Neural progenitor cell (in vitro differentiated cells): Measurements from ENCODE around the gene LMCD1.

Experiments
- EZH2 ChIP-seq: fragments of 200-600 bp; sonication (generic); IDR thresholded peaks from 2 replicates; pipeline ENCODE4 v1.6.1; 2017; ENCODE audit warnings: antibody characterized with exemption, mild to moderate bottlenecking, moderate library complexity
- EZH2phosphoT487 ChIP-seq: fragments of 200-600 bp; sonication (generic); IDR thresholded peaks from 2 replicates; pipeline ENCODE4 v1.6.1; 2017; ENCODE audit warnings: antibody characterized with exemption
- TF ChIP-seq, protein P1 (sequence below): fragments of 200-600 bp; sonication (generic); IDR thresholded peaks from 2 replicates; pipeline ENCODE4 v1.5.1; 2017; ENCODE audit warnings: antibody characterized with exemption, mild to moderate bottlenecking

DNA sequence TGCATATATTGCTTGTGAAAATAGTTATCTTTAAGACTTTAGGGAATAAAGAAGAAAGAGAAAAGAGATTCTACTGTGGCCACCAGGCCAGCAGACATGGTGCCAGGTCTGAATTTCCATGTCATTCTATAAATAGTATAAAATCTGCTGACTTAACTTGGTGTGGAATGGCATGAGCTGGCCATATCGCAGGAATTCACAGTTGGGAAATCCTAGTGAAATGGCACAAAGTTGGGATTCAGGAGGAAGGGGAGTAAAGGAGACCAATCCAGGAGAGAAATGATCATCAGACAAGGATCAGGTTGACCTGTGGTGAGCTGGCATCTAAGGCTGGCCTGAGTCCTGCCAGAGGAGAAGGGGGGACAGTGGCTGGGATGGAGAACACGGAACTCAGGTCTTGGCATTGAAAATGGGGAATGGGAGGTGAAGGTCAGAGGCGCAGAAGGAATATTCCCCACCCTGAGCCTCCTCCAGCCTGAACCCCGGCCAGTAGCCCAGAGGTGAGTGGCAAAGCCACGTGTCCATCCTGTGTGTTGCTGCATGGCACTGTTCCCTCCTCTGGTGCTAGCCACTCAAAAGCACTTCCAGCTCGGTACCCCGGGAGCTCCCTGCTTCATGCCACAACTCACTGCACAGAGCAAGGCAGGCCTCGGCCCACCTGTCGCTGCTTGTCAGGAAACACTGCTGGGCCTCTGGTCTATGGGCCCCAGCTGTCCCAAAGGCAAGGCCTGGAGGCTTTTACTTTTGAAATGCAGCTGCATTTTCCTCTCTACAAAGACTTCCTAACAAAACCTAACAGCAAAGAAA is 91.6 kb downstream of the LMCD1 start:
- TF ChIP-seq EZH2 (no peak), EZH2phosphoT487 (no peak)
- TF ChIP-seq, protein P1, sequence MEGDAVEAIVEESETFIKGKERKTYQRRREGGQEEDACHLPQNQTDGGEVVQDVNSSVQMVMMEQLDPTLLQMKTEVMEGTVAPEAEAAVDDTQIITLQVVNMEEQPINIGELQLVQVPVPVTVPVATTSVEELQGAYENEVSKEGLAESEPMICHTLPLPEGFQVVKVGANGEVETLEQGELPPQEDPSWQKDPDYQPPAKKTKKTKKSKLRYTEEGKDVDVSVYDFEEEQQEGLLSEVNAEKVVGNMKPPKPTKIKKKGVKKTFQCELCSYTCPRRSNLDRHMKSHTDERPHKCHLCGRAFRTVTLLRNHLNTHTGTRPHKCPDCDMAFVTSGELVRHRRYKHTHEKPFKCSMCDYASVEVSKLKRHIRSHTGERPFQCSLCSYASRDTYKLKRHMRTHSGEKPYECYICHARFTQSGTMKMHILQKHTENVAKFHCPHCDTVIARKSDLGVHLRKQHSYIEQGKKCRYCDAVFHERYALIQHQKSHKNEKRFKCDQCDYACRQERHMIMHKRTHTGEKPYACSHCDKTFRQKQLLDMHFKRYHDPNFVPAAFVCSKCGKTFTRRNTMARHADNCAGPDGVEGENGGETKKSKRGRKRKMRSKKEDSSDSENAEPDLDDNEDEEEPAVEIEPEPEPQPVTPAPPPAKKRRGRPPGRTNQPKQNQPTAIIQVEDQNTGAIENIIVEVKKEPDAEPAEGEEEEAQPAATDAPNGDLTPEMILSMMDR = no peak
